Hepatocyte (in vitro differentiated cells): ENCODE results near the gene ADAMTS2. TPM values are rescaled to one million over a fixed set of nuclear protein-coding genes. Genes with fewer than 3 reads are reported as not detected.

Source experiments
- DNase-seq: peaks from one replicate; pipeline ENCODE4 v3.0.0-alpha.2; 2016; ENCODE audit warnings: low spot score
- H2AFZ ChIP-seq: fragments of 200-600 bp; sonication (generic); 2 replicates; pipeline ENCODE4 v1.6.0; 2016; ENCODE audit warnings: antibody characterized with exemption, mild to moderate bottlenecking
- H3K27ac ChIP-seq: fragments of 200-600 bp; sonication (generic); 2 replicates; pipeline ENCODE4 v1.5.1; 2016; ENCODE audit warnings: mild to moderate bottlenecking
- H3K27me3 ChIP-seq: fragments of 200-600 bp; sonication (generic); 2 replicates; pipeline ENCODE4 v1.6.1; 2016
- H3K36me3 ChIP-seq: fragments of 200-600 bp; sonication (generic); replicated peaks from 2 replicates; pipeline ENCODE4 v1.5.1; 2016; ENCODE audit warnings: low read depth; ENCODE audit not compliant: insufficient read depth
- H3K4me1 ChIP-seq: fragments of 200-600 bp; sonication (generic); 2 replicates; pipeline ENCODE4 v1.5.1; 2016; ENCODE audit warnings: mild to moderate bottlenecking, moderate library complexity; ENCODE audit not compliant: insufficient read depth
- H3K4me2 ChIP-seq: fragments of 200-600 bp; sonication (generic); 2 replicates; pipeline ENCODE4 v1.6.0; 2016
- H3K4me3 ChIP-seq: fragments of 200-600 bp; sonication (generic); 2 replicates; pipeline ENCODE4 v1.5.1; 2016; ENCODE audit warnings: mild to moderate bottlenecking
- H3K79me2 ChIP-seq: fragments of 200-600 bp; sonication (generic); 2 replicates; pipeline ENCODE4 v1.6.0; 2017; ENCODE audit warnings: mild to moderate bottlenecking
- H3K9me2 ChIP-seq: fragments of 200-600 bp; sonication (generic); replicated peaks from 2 replicates; pipeline ENCODE4 v1.6.0; 2017; ENCODE audit warnings: mild to moderate bottlenecking; ENCODE audit not compliant: insufficient read depth
- H3K9me3 ChIP-seq: fragments of 200-600 bp; sonication (generic); 2 replicates; pipeline ENCODE4 v1.5.1; 2016; ENCODE audit warnings: low read depth, mild to moderate bottlenecking
- H4K20me1 ChIP-seq: fragments of 200-600 bp; sonication (generic); 2 replicates; pipeline ENCODE4 v1.6.0; 2016; ENCODE audit warnings: mild to moderate bottlenecking; ENCODE audit not compliant: insufficient read depth, poor library complexity, severe bottlenecking
- EZH2 ChIP-seq: fragments of 200-600 bp; sonication (generic); IDR thresholded peaks from 2 replicates; pipeline ENCODE4 v1.6.1; 2016; ENCODE audit warnings: antibody characterized with exemption, mild to moderate bottlenecking, borderline replicate concordance
- EZH2phosphoT487 ChIP-seq: fragments of 200-600 bp; sonication (generic); IDR thresholded peaks from one replicate; pipeline ENCODE4 v1.6.1; 2018; ENCODE audit warnings: antibody characterized with exemption, mild to moderate bottlenecking, low read depth, moderate library complexity; ENCODE audit not compliant: unreplicated experiment, severe bottlenecking
- WGBS: methylation state at CpG from one replicate; pipeline ENCODE4 v1.1.6; 2016; ENCODE audit warnings: low lambda C conversion rate; ENCODE audit errors: missing lambda C conversion rate; 5-methylcytosine and 5-hydroxymethylcytosine counted together
- polyA plus RNA-seq: library from polyadenylated mRNA; unstranded; fragments of >200 nt; fragmentation: Nextera tagmentation; extraction: Ambion mirVana; gene quantifications from 2 replicates; pipeline ENCODE4 v1.2.1, GENCODE V29; 2016
- total RNA-seq: library from RNA; depleted of rRNA; stranded (reverse); fragments of >200 nt; gene quantifications from 2 replicates; pipeline ENCODE4 v1.2.3, GENCODE V29; 2014
- TF ChIP-seq, protein P1 (sequence below): fragments of 200-600 bp; sonication (generic); IDR thresholded peaks from 2 replicates; pipeline ENCODE4 v1.5.1; 2016; ENCODE audit warnings: antibody characterized with exemption, mild to moderate bottlenecking; ENCODE audit not compliant: poor library complexity

ADAMTS2 gene
- total and polyA plus RNA-seq, 2 experiments from 2014 or later, result 55.4 to 78.8 TPM

DNA sequence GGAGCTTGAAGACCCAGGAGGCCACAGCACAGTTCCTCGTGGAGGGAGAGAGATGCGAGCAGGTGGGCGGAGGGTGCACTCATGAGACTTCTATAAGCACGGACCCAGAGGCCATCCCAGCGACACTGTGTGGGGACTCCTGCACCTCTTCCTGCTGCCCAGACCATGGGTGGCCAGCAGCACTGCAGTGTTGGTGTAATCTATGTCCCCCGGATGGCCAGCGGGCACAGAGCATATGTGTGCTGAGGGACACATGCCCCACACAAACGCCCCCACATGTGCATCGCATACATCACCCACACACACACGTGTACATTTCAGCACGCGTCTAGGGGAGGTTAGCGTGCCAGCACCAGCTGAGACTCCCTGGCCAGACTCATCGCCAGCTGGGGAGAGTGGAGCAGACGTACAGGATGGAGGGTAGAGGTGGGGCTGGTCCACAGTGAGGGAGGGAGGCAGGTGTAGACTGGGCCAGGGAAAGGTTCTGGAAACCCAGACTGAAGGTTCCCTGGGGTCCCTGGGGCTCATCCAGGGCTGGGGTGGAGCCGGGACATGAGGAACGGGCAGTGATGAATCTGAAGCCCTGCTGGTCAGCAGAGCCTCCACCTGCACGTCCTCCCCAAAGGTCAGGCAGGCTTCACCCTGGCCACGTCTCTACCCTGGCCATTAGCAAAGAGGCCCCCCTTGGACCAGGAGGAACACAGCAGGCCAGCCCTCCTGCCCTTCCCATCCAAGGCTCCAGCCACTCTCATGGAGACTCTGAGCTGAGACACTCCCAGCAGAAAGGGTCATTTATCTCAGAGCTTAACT, 27.6 kb downstream of the ADAMTS2 start:
- no peaks in the 10 kb centered on the region for H3K27me3 ChIP-seq
- peaks cover 18% of the 10 kb centered on the region for H3K4me1 ChIP-seq
- H3K27ac ChIP-seq, result no peak overlapping the region
- H3K4me2 ChIP-seq, result no peak overlapping the region
- peaks cover 13% of the 10 kb centered on the region for H3K79me2 ChIP-seq
- no peak overlapping the region for H2AFZ ChIP-seq
- H3K36me3 ChIP-seq, result no peaks in the 10 kb centered on the region
- peaks cover 3% of the 10 kb centered on the region for H4K20me1 ChIP-seq
- DNase-seq, result no peak
- no peak overlapping the region for H3K4me3 ChIP-seq
- H3K9me3 ChIP-seq, result no peaks in the 10 kb centered on the region
- TF ChIP-seq EZH2phosphoT487 (no peak), EZH2 (no peak)
- TF ChIP-seq, protein P1, sequence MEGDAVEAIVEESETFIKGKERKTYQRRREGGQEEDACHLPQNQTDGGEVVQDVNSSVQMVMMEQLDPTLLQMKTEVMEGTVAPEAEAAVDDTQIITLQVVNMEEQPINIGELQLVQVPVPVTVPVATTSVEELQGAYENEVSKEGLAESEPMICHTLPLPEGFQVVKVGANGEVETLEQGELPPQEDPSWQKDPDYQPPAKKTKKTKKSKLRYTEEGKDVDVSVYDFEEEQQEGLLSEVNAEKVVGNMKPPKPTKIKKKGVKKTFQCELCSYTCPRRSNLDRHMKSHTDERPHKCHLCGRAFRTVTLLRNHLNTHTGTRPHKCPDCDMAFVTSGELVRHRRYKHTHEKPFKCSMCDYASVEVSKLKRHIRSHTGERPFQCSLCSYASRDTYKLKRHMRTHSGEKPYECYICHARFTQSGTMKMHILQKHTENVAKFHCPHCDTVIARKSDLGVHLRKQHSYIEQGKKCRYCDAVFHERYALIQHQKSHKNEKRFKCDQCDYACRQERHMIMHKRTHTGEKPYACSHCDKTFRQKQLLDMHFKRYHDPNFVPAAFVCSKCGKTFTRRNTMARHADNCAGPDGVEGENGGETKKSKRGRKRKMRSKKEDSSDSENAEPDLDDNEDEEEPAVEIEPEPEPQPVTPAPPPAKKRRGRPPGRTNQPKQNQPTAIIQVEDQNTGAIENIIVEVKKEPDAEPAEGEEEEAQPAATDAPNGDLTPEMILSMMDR, result no peak
- 91% methylated on average over 19 of the region's 19 CpGs for WGBS
- no peaks in the 10 kb centered on the region for H3K9me2 ChIP-seq

DNA sequence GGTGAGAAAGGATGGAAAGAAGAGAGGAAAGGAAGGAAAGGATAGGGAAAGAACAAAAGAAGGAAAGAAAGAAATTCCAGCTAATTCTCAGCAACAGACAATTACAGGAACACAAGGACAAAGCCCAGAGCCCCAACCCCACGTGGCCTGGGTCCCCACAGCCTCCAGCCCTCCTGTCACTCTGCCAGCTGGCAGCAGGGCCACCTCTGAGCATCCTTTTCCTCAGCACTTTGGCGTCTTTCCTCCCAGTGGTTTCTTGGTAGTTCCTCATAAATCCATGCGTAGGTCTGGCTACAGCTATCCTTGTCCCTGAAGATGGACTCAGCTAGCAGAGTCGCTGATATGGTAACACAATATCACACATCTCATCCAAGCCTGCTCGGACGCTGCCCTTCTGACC, 28.3 kb downstream of the ADAMTS2 start:
- peaks cover 3% of the 10 kb centered on the region for H4K20me1 ChIP-seq
- peaks cover 13% of the 10 kb centered on the region for H3K79me2 ChIP-seq
- no peak for DNase-seq
- WGBS, result 90% methylated on average over 6 of the region's 6 CpGs
- H2AFZ ChIP-seq, result no peak overlapping the region
- no peak overlapping the region for H3K4me3 ChIP-seq
- no peaks in the 10 kb centered on the region for H3K9me2 ChIP-seq
- no peaks in the 10 kb centered on the region for H3K9me3 ChIP-seq
- TF ChIP-seq, protein P1, result no peak
- TF ChIP-seq EZH2phosphoT487 (no peak), EZH2 (no peak)
- H3K4me2 ChIP-seq, result no peak overlapping the region
- H3K4me1 ChIP-seq, result peaks cover 14% of the 10 kb centered on the region
- H3K27me3 ChIP-seq, result no peaks in the 10 kb centered on the region
- no peaks in the 10 kb centered on the region for H3K36me3 ChIP-seq
- H3K27ac ChIP-seq, result no peak overlapping the region

DNA sequence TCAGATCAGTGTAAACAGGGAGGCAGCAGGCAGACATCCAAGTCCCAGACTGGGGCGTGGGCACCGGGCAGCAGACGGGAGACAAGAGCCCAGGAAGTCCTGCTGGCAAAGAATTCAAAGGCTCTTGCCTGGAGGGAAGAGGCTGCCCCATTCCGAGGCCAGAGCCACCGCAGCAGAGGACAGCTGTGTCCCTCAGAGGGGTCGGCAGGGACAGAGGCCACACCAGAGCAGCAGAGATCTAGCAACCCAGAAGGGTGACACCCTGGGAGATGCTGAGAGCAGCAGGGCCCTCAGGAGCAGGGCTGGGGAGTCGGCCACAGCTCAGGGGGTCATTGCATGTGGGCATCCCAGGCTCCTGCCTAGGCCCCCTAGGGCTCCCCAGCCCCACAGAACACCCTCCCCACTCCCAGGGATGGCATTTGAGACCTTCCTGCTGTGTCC, 29.1 kb downstream of the ADAMTS2 start:
- TF ChIP-seq EZH2phosphoT487, result no peak
- Histone ChIP-seq H3K4me1 (peaks cover 14% of the 10 kb centered on the region), H3K36me3 (no peaks in the 10 kb centered on the region), H3K27ac (no peak overlapping the region), H3K4me2 (no peak overlapping the region), H3K27me3 (no peaks in the 10 kb centered on the region), H3K9me3 (no peaks in the 10 kb centered on the region), H4K20me1 (peaks cover 3% of the 10 kb centered on the region), H3K4me3 (no peak overlapping the region), H2AFZ (no peak overlapping the region), H3K9me2 (no peaks in the 10 kb centered on the region), H3K79me2 (peaks cover 13% of the 10 kb centered on the region)
- no peak for DNase-seq
- WGBS, result 92% methylated on average over 7 of the region's 7 CpGs

DNA sequence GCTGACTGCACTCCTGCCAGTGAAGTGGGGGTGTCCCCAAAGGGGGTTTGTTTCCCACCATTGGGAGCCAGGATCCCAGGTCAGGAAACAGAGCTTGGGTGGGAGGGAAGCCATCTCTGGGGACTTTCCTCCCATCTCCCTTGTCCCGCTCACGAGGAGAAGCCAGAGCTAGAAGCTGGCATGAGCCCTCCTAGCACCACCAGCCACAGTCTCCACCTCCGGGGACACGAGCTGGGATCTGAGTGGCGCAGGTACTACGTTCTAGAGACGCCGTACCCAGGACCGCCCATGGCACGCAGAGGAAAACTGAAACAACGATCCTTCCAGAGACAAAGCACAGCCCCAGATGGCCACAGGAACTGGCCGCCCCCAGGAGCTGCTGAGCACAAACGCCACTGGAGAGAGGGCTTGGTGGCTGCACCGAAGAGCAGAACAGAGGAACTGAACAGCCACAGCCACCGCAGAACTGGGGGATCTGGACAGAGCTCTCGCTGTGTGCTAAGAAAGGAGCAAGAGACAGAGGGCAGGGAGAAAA, 29.8 kb downstream of the ADAMTS2 start:
- DNase-seq, result no peak
- no peaks in the 10 kb centered on the region for H3K9me2 ChIP-seq
- H3K9me3 ChIP-seq, result no peaks in the 10 kb centered on the region
- no peaks in the 10 kb centered on the region for H3K27me3 ChIP-seq
- H3K4me2 ChIP-seq, result no peak overlapping the region
- WGBS, result 90% methylated on average over 15 of the region's 16 CpGs
- peaks cover 14% of the 10 kb centered on the region for H3K4me1 ChIP-seq
- no peaks in the 10 kb centered on the region for H3K36me3 ChIP-seq
- H4K20me1 ChIP-seq, result no peaks in the 10 kb centered on the region
- H2AFZ ChIP-seq, result no peak overlapping the region
- H3K79me2 ChIP-seq, result peaks cover 8% of the 10 kb centered on the region
- no peak overlapping the region for H3K4me3 ChIP-seq
- H3K27ac ChIP-seq, result no peak overlapping the region
- TF ChIP-seq EZH2phosphoT487 (no peak), EZH2 (no peak)
- TF ChIP-seq, protein P1, result no peak
